GM19455 (cell line): ENCODE measurements around the gene SNX30.

Experiments
- ATAC-seq: cut with Tn5 transposase; IDR thresholded peaks from one replicate; pipeline ENCODE4 v1.9.1; 2021; ENCODE audit not compliant: unreplicated experiment

The SNX30 gene

DNA sequence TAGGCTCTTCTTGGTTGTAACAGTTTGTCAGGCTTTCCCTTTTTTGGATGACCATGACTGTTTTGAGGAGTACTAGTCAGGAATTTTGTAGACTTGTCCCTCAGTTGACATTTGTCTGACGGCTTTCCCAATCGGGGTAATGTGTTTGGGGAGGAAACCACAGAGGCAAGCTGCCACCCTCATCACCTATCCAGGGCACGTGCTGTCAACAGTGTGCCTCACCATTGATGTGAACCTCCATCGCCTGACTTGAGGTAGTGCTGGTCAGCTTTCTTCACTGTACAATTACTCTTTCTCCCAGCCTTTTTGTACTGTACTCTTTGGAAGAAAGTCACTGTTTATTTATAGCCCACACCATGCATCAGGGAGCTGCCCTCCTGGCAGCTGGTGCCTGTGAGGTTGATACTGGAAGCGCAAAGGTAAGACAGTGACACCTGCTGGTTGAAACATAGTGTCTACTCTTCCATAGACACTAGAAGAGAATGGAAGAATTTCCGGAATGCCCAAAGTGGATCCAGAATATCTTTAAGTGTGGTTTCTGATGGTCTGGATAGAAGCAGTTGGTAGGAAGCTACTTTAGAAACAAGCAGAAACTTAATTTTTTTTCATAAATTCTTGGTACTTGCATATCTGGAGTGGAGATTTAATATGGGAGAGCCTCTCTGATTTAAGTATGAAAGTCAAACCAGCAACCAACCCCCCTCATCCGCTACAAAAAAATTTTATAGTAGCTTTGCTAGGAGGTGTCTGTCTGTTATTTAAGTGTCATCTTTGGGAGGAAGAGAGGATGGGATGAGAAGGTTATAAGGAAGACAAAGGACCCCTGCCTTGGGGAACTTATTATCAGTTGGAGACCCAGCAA lies 69.3 kb downstream of the SNX30 start:
- peak; percentile 63 for ATAC-seq

GRCh38 chr9:112820881-112821280 lies 70.3 kb downstream of the SNX30 start:
- ATAC-seq = no peak

GRCh38 chr9:112822618-112823017 lies 72.1 kb downstream of the SNX30 start:
- no peak for ATAC-seq

GRCh38 chr9:112823257-112823656 lies 72.7 kb downstream of the SNX30 start:
- ATAC-seq = no peak

DNA sequence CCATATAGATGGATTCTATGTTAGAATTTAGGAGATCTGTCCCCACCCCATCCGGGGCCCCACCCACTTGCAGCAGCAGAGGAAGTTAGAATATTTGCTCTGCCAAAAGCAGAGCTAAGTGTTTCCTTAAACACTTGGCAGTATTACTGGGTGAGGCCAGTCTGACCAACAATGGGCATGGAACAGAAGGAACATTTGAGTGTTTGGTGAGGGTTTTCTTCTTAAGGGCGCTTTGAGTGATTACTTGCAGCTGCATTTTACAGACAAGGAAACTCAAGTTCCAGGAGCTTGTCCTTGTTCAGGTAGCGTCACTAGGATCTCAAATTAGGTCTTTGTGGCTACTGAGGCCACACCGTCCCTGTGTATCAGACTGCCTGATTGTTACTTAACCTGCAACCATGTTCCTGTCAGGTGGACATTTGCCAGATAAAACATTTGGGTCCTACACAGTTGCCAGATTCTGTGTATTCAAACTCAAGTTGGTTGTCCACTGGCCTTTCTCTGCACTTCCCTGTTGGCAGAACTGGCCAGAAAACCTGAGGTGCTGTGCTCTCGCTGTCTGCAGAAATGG lies 80.8 kb downstream of the SNX30 start:
- no peak for ATAC-seq

DNA sequence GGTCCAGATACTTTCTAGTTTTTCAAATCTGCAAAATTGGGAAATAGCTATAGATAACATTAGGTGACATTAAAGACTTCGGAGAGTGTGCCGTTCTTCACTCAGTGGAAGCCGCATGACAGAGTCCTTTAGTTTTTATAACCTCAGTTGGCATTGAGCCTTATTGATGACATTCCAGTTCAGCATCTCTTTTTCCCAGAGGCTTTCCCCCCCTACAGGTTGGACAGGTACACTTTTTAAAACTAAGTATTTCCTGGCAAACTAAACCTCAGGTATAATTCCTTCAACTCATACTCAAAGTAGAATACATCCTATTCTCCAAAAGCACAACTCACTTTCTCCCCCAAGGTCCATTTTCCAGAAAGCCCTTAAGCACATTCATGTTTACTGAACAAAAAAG lies 81.4 kb downstream of the SNX30 start:
- ATAC-seq = no peak

- ATAC-seq = no peak
Measured at GRCh38 chr9:112833081-112833480, 82.5 kb downstream of the SNX30 start.

GRCh38 chr9:112836394-112836793 lies 85.8 kb downstream of the SNX30 start:
- no peak for ATAC-seq

GRCh38 chr9:112838342-112838741 lies 87.8 kb downstream of the SNX30 start:
- ATAC-seq = no peak

- no peak for ATAC-seq
Measured at GRCh38 chr9:112839331-112839730, 88.8 kb downstream of the SNX30 start.

DNA sequence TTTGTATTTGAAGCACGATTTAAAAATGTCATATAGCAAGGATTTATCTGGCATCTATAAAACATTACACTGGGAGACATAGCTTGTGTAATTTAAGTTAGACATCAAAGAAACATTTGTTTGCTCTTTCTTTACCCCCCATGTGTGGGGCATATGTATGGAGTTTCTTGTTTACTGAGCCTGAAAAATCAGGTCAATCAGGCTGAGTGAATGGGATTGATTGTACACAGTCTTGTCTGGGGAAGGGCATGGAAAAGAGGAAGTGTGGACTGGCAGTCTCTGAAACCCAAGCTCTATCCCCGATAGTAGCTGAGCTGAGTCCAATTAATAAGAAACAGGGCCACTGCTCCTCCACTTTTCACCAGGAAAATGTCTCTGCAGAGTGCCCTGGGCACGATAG lies 90.7 kb downstream of the SNX30 start:
- ATAC-seq = no peak

DNA sequence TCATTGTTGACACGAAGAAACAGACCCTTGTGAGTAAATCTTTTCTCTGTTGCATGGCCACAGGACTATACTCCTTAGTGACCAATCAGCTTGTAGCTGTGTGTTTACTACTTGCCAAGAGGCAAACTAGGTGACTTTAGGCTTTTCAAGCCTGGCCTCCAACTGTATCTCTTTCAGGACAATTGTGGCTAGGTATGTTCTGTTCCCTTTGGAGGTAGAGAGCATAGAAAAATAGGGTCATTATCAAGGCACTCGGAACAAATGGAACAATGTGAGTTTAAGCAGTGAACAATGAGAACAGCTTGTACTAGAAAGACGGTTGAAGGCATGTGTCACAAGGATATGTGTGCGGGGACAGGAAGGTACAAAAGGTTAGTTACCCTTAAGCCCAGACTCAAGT lies 92.0 kb downstream of the SNX30 start:
- no peak for ATAC-seq

DNA sequence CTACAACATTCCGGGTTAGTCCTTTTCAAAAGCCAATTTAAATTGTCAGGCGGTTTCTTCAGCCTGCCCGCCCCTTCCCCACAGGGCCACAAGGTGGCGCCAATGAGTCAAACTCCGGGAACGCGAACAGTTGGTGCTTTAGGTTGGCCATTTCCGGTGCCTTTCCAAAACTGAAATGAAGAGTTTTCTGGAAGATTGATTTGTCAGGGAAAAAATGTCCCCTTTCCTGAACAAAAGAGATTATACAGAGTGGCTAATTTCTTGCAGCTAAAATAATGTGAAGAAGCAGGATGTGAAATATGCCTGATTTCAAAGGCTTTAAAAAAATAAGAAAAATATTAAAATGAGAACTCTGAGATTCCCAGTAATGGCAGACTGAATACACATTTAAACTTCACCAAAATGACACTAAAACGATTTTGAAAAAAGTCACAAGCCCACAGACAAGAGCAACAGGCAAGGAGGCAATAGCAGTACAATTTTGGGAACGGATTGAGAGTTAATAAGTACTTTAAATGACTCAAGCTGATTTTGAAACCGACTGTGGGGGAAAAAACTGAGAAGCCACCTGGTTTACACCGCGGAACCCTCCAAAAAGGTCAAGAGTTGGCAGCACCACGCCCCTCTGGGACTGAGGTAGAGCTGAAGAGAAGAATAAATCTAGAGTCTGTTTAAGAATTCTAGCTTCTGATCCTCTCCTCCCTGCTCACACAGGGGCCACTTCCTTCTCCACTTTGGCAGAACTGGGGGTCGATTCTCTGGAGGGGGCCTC lies 94.4 kb downstream of the SNX30 start:
- peak; percentile 72 for ATAC-seq

- ATAC-seq = no peak
Measured at GRCh38 chr9:112846528-112847488, 96.2 kb downstream of the SNX30 start.

- no peak for ATAC-seq
Measured at GRCh38 chr9:112848316-112849151, 98.0 kb downstream of the SNX30 start.

- ATAC-seq = no peak
Measured at GRCh38 chr9:112849363-112849922, 98.9 kb downstream of the SNX30 start.

DNA sequence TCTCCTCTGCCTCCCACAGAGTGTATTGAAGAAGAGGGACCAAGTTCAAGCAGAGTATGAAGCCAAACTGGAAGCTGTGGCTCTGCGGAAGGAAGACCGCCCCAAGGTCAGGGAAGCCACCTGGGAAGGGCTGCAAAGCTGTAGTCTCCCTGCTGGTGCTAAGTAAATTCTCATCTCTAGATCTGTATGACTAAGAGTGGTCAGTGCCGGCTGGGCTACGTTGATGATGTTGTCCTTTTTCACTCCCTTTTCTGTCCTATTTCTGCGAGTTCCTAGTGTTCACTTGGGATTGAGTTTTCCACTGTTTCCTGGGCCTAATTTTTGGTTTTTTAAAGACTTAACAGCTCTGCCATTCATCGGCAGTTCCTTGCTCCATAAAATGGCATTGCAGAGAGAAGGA lies 100.3 kb downstream of the SNX30 start:
- no peak for ATAC-seq

- ATAC-seq = no peak
Measured at GRCh38 chr9:112852741-112853504, 102.4 kb downstream of the SNX30 start.
